ENCODE data around the gene HUS1B.

DNA sequence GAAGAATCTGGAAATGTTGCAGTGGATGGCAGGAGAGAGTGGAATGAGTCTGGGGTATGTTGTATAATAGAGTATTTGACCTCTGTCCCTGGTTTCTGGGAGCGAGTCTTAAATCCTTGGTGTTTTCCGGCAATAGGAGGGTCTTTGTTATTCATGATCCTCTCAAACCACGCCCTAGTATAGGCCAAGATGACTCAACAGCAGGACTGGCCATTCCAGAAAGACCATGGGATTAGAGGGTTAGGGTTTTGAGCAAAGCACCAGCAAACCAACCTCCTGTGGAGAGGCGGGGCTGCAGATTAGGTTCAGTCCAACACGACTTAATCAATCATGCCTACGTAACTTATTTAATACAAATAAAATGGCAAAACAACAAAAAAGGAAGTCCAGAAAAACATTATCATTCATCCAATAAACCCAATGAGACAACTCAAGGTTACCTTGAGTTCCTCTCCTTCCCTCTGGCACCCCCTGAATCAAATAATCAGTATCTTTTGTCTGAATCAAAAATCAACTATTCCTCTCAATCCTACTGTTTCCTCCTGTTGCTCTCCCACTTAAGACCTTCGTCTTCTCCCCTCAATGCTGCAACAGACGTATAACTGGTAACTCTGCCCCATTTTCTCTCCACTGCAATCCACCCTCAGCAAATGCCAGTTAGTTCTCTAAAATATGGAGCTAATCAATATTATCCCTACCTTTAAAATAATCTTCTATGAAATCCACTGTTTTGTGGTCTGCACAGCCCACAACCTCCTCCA, 15.5 kb downstream of the HUS1B start:
- TF ChIP-seq, protein P1, sequence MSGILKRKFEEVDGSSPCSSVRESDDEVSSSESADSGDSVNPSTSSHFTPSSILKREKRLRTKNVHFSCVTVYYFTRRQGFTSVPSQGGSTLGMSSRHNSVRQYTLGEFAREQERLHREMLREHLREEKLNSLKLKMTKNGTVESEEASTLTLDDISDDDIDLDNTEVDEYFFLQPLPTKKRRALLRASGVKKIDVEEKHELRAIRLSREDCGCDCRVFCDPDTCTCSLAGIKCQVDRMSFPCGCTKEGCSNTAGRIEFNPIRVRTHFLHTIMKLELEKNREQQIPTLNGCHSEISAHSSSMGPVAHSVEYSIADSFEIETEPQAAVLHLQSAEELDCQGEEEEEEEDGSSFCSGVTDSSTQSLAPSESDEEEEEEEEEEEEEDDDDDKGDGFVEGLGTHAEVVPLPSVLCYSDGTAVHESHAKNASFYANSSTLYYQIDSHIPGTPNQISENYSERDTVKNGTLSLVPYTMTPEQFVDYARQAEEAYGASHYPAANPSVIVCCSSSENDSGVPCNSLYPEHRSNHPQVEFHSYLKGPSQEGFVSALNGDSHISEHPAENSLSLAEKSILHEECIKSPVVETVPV (CRISPR knock-in tag; IDR thresholded peaks at IDR 0.05), result no peak
- TF ChIP-seq RARB (CRISPR knock-in tag; IDR thresholded peaks at IDR 0.05), result no peak
- no peak for TF ChIP-seq ZFP3 (CRISPR knock-in tag; IDR thresholded peaks at IDR 0.05)

Measured in SK-N-SH treated with all-trans-retinoic acid at 6 μM for 48 hours (cell line).